Measurements from ENCODE around the gene ZNF695. TPM values are rescaled to one million over a fixed set of nuclear protein-coding genes. Genes with fewer than 3 reads are reported as not detected.
A peak's percentile ranks its signal among the peaks of the same experiment; 100 is the strongest.
"Not testable (repeated sequence)": the region's sequence is repeated elsewhere in the genome, so short reads cannot be mapped to it uniquely, and the experiment has no call there.

ZNF695 gene
- total RNA-seq, 4 donors from 2014 or later = 0.53 to 5.8 (median 0.94) TPM; not detected in 1

GRCh38 chr1:247043406-247043805 is 35.5 kb upstream of the ZNF695 start:
- Histone ChIP-seq H3K36me3 (peaks cover 0 to 2% (median 0%) of the 10 kb centered on the region in 3 donors), H3K27me3 (no peaks in the 10 kb centered on the region), H3K9me3 (peaks cover 0 to 29% (median 10%) of the 10 kb centered on the region in 4 donors), H3K4me3 (no peak overlapping the region), H3K4me1 (no peaks in the 10 kb centered on the region), H3K27ac (no peak overlapping the region)
- DNase-seq = no peak
- TF ChIP-seq POLR2A (IDR thresholded peaks at IDR 0.05) (no peak), CTCF (IDR thresholded peaks at IDR 0.05) (no peak)

- DNase-seq = no peak
- Histone ChIP-seq H3K9me3 (peaks cover 0 to 28% (median 9%) of the 10 kb centered on the region in 4 donors), H3K36me3 (peaks cover 0 to 30% (median 0%) of the 10 kb centered on the region in 3 donors), H3K4me3 (no peak overlapping the region), H3K27ac (no peak overlapping the region), H3K27me3 (no peaks in the 10 kb centered on the region), H3K4me1 (no peaks in the 10 kb centered on the region)
- TF ChIP-seq POLR2A (IDR thresholded peaks at IDR 0.05) (no peak), CTCF (IDR thresholded peaks at IDR 0.05) (no peak)
These were observed 29.9 kb upstream of the ZNF695 start for GRCh38 chr1:247037511-247038320.

- not testable (repeated sequence) for DNase-seq, H3K27ac ChIP-seq, H3K4me3 ChIP-seq, H3K27me3 ChIP-seq, H3K4me1 ChIP-seq
- peaks cover 0 to 17% (median 0%) of the 10 kb centered on the region in 3 donors for H3K36me3 ChIP-seq
- H3K9me3 ChIP-seq = peaks cover 0 to 29% (median 13%) of the 10 kb centered on the region in 4 donors
These were observed 24.4 kb upstream of the ZNF695 start for GRCh38 chr1:247032306-247032705.

- H3K9me3 ChIP-seq = peaks cover 0 to 16% (median 7%) of the 10 kb centered on the region in 4 donors
- not testable (repeated sequence) for DNase-seq, H3K4me3 ChIP-seq, H3K27ac ChIP-seq, H3K36me3 ChIP-seq, H3K27me3 ChIP-seq, H3K4me1 ChIP-seq
These were observed 16.8 kb upstream of the ZNF695 start for GRCh38 chr1:247024658-247025057.

- TF ChIP-seq CTCF (IDR thresholded peaks at IDR 0.05) (no peak), POLR2A (IDR thresholded peaks at IDR 0.05) (no peak)
- DNase-seq = no peak
These were observed 5.5 kb upstream of the ZNF695 start for GRCh38 chr1:247013391-247013790.

GRCh38 chr1:247008406-247008799 is 546 bp upstream of the ZNF695 start:
- peak overlapping the region in 2 of 4 donors; percentile 66 to 72 for H3K4me3 ChIP-seq

More at GRCh38 chr1:247013391-247013790, 5.5 kb upstream of the ZNF695 start:
- Histone ChIP-seq H3K4me1 (no peaks in the 10 kb centered on the region), H3K36me3 (no peaks in the 10 kb centered on the region), H3K9me3 (no peaks in the 10 kb centered on the region), H3K27me3 (no peaks in the 10 kb centered on the region), H3K27ac (no peak overlapping the region), H3K4me3 (no peak overlapping the region)

GRCh38 chr1:247004081-247004480 is 3.8 kb downstream of the ZNF695 start:
- not testable (repeated sequence) for H3K4me3 ChIP-seq, H3K36me3 ChIP-seq, H3K27ac ChIP-seq, DNase-seq, H3K4me1 ChIP-seq, H3K9me3 ChIP-seq, H3K27me3 ChIP-seq

More at GRCh38 chr1:247008406-247008799, 546 bp upstream of the ZNF695 start:
- TF ChIP-seq POLR2A (IDR thresholded peaks at IDR 0.05) = no peak
- TF ChIP-seq CTCF (IDR thresholded peaks at IDR 0.05) = no peak
- Histone ChIP-seq H3K4me1 (peaks cover 0 to 4% (median 0%) of the 10 kb centered on the region in 4 donors), H3K27ac (no peak overlapping the region), H3K9me3 (peaks cover 0 to 9% (median 0%) of the 10 kb centered on the region in 4 donors), H3K36me3 (no peaks in the 10 kb centered on the region), H3K27me3 (no peaks in the 10 kb centered on the region)
- no peak for DNase-seq
